T-helper 2 cell (primary cell): Measurements from ENCODE around the gene TTC27.
"Not testable (repeated sequence)": the region's sequence is repeated elsewhere in the genome, so short reads cannot be mapped to it uniquely, and the experiment has no call there.

Experiments used
- DNase-seq, 5 experiments: peaks; one replicate each; pipeline versions ENCODE4 v3.0.0 to v3.0.0-alpha.2; 2012 to 2022

Gene TTC27

GRCh38 chr2:32812316-32812715 lies 184.5 kb downstream of the TTC27 start:
- DNase-seq = no peak

- DNase-seq = no peak
These were observed 192.2 kb downstream of the TTC27 start for GRCh38 chr2:32820088-32820487.

GRCh38 chr2:32820701-32821100 lies 192.9 kb downstream of the TTC27 start:
- DNase-seq = no peak

- no peak for DNase-seq
These were observed 196.4 kb downstream of the TTC27 start for GRCh38 chr2:32824070-32824809.

GRCh38 chr2:32825291-32825712 lies 197.5 kb downstream of the TTC27 start:
- no peak for DNase-seq

- DNase-seq = no peak
These were observed 202.3 kb downstream of the TTC27 start for GRCh38 chr2:32830196-32830595.

- DNase-seq = no peak
These were observed 205.0 kb downstream of the TTC27 start for GRCh38 chr2:32832821-32833220.

GRCh38 chr2:32833709-32834108 lies 205.9 kb downstream of the TTC27 start:
- no peak for DNase-seq

- peak in 1 of 5 experiments; percentile 14 for DNase-seq
These were observed 207.3 kb downstream of the TTC27 start for GRCh38 chr2:32835148-32835547.

GRCh38 chr2:32836933-32837332 lies 209.1 kb downstream of the TTC27 start:
- no peak for DNase-seq

- no peak for DNase-seq
These were observed 210.6 kb downstream of the TTC27 start for GRCh38 chr2:32838418-32838817.

GRCh38 chr2:32838949-32839348 lies 211.1 kb downstream of the TTC27 start:
- DNase-seq = no peak

GRCh38 chr2:32841931-32842898 lies 214.4 kb downstream of the TTC27 start:
- DNase-seq = no peak

GRCh38 chr2:32843699-32844098 lies 215.8 kb downstream of the TTC27 start:
- no peak for DNase-seq

GRCh38 chr2:32844253-32844652 lies 216.4 kb downstream of the TTC27 start:
- no peak for DNase-seq

- not testable (repeated sequence) for DNase-seq
These were observed 218.4 kb downstream of the TTC27 start for GRCh38 chr2:32846274-32846673.

- no peak for DNase-seq
These were observed 219.9 kb downstream of the TTC27 start for GRCh38 chr2:32847734-32848133.

GRCh38 chr2:32849456-32850194 lies 221.8 kb downstream of the TTC27 start:
- no peak for DNase-seq

GRCh38 chr2:32851777-32852439 lies 224.1 kb downstream of the TTC27 start:
- no peak for DNase-seq

GRCh38 chr2:32852856-32853255 lies 225.0 kb downstream of the TTC27 start:
- no peak for DNase-seq

GRCh38 chr2:32856891-32857290 lies 229.0 kb downstream of the TTC27 start:
- DNase-seq = no peak

- no peak for DNase-seq
These were observed 230.9 kb downstream of the TTC27 start for GRCh38 chr2:32858713-32859112.
